ENCODE measurements around the gene CCDC6.
A peak's percentile ranks its signal among the peaks of the same experiment; 100 is the strongest.
"Not testable (repeated sequence)": the region's sequence is repeated elsewhere in the genome, so short reads cannot be mapped to it uniquely, and the experiment has no call there.

The CCDC6 gene

DNA sequence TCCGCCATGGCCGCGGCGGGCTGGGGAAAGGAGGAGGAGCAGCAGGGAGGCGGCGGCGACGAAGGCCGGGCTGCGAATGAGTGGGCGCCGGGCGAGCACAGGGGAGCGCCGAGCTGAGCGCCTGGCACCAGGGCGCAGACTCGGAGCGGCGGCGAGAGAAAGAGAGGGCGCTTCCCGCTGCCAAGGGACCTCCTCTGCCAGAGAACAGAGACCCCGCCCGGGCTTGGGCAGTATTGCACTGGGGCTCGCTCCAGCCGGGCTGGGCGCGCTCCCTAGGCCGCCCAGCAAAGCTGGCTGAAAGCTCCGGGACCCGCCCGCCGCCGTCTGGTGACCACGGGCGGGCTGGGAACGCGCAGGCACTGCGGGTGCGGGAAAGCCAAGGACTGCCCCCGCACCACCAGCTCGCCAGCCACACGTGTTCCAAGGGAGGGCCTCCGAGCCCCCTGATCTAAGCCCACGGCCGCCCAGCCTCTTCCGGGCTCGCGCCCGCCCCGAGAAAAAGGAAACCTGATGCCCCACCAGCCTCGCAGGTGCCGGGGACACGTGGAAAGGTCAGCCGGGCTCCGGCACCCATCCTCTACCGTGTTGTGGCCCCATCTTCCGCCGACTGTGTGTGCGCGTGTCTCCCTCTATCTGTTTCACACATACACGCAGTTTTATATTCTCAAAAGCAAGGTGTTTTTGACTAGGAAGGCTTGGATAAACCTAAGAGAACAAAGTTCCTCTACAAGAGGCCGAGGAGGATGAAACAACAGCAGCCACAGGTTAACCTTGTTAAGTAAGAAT, at the start of gene CCDC6:
Gene CCDC6, minus strand, starts transcription at position 140 of the 786 bp plus-strand sequence. Its CDS starts 132 bp downstream, at position 8.
- peak; percentile 90 for DNase-seq

DNA sequence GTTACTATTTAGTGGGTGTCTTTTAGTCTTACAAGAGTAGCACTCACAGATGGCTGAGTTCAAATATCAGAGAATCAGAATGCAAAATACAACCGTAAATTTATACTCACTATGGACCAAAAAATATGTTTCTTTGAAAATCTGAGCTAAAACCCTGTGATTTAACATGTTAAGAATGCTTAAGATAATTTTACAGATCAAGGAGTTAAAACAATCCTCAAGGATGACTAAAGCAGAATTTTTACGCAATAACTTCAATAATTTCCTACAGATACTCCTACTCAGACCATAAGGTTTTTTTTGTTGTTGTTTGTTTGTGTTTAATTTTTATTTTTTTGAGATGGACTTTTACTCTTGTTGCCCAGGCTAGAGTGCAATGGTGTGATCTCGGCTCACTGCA, 47.9 kb upstream of the CCDC6 start:
- DNase-seq, result no peak

DNA sequence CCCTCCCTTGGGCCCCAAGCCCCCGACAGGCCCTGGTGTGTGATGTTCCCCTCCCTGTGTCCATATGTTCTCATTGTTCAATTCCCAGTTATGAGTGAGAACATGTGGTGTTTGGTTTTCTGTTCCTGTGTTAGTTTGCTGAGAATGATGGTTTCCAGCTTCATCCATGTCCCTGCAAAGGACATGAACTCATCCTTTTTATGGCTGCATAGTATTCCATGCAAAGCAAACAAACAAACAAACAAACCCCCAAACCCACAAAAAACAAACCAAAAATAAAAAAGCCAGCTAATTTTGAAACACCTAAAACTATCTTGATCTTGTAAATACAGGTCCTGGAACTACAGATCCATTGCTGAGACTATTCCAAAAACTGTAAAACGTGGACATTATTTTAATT, 47.4 kb upstream of the CCDC6 start:
- not testable (repeated sequence) for DNase-seq

DNA sequence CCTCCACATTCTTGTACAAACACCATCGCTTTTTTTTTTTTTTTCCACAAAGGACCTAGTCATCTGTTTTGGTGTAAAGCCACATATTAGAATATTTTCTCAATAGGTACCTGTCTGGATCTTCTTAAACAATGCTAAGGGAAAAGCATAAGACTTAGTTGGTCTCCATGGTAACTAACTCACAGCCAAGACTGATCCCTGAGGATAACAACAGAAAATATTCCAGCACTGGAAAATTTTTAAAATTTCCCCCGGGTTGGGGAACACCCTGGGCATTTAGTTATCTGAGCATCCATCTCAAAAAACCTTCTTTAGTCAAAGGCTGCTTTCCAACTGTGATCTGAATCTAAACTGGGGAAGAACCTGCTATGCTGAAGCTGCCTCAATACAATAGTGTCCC, 43.7 kb upstream of the CCDC6 start:
- no peak for DNase-seq

DNA sequence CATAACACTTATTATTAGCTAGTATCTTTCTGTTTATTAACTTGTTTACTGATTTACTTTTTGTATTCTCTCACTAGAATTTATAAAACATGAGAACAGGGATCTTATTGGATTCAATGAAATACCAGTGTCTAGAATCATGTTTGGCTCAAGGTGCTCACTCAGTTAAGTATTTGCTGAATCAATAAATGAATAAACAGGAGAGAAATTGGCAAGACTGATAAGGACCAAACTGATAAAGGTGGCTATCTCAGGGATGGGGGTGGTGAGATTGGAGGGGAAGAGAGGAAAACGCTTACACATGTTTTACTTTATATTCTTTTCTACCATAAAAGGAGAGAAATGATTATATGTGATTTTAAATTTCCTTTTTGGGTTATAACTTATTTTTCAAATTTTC, 43.3 kb upstream of the CCDC6 start:
- no peak for DNase-seq

DNA sequence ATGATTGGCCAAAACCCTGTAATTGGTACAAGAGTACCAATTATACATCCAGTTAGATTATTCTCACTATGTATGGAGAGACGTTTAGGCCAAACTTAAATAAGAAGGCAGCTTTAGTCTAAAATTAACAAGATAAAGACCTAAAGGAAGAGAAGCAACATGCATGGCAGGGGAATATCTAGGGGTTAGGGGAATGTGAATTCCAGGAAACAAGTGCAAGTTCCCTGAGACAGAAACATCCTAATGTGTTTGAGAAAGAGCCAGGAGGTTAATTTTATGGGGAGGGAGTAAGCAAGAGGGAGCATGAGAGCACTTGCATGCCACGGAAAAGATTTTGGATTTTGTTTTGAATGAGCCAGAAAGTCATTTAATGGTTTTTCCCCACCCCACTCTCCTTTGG, 39.6 kb upstream of the CCDC6 start:
- no peak for DNase-seq

DNA sequence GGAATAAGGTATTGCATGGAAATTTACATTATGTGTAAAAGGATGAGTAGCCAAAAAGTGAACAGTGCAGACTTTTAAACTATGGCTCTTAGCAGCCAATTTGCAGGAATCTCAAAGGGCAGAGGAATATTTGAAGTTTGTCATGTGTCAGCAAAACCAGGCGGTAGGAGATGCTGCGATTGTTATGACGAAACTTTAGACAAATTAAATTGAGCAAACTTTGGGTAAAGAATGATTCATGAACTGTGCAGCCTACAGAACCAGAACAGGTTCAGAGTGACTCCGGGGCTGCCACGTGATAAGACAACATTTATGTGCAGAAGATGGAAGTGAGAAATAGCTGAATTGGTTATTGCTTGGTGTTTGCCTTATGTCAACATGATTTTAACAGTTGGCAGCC, 39.2 kb upstream of the CCDC6 start:
- no peak for DNase-seq

DNA sequence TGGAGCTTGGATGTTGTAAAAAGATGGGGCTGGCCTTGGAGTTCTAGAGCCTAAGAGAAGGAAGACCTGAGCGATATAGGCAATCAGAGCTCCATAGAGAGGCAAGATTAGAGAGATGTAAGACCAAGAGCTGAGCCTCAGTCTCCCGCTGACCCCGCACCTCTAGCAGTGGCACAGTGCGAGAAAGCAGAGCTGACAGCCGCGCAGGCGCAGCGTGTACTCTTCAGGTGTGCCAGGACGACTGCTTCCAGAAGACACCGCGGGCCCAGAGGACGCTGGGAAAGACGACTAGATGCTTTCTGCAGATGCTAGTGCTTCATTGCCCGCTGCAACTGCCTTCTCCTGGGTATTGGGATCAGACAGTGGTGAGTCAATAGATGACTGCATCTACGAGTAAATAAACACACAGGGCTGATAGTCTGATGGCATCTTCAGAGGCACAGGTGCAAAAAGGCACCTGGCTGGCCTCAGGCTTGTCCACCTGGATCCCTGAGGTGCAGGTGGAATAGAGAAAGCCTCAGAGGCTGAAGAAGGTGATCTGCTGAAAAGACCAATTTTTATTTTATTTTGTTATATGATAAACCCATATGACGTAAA, 38.1 kb upstream of the CCDC6 start:
- DNase-seq, result no peak

DNA sequence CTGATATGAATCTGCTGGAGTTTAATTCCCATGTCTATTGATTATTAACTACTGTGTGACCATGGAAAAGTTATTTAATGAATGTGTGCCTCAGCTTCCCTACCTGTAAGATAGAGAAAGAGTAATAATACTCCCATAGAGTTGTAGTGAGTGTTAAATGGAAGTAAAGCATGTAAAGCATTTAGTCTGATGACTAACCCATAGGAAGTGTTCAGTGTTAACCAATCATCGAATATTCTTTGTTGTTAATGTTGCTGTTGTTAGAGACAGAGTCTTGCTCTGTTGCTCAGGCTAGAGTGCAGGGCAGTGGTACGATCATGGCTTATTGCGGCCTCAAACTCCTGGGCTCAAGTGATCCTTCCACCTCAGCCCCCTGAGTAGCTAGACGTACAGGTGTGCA, 36.2 kb upstream of the CCDC6 start:
- no peak for DNase-seq

DNA sequence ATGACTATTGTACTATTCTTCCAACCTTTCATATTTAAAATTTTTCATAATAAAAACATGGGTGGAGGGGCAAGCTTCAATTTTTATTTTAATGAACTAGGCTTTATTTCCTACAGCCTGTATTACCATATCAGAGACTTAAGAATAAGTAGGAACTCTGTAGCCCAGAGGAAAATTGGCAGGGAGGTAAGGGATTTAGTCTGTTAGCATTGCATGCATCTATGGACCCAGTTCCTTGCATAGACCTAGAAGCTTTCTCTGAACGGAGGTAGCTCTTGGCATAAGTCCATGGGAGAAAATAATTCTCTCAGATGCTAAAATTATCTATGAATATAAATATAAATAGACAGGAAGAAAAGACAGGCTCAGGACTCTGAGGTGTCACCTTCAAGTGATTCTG, 31.4 kb upstream of the CCDC6 start:
- no peak for DNase-seq

DNA sequence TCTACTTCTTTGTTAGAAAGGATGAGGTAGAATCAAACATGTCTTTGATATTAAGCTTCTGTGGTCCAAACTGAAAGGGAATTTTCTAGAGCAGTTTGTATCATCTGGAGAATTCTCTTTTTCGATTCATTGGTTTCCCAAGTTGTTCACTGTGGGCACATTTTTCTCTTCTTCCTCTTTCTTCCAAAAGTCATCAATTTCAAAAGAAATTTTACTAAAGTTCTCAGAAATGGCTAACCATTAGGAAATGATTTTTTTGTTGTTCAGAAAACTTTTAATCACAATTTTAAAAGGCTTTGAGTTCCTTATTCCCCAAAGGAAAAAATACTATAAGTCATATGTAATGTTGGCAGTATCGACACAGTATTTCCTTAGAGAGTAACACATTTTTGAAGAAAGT, 28.3 kb upstream of the CCDC6 start:
- no peak for DNase-seq

DNA sequence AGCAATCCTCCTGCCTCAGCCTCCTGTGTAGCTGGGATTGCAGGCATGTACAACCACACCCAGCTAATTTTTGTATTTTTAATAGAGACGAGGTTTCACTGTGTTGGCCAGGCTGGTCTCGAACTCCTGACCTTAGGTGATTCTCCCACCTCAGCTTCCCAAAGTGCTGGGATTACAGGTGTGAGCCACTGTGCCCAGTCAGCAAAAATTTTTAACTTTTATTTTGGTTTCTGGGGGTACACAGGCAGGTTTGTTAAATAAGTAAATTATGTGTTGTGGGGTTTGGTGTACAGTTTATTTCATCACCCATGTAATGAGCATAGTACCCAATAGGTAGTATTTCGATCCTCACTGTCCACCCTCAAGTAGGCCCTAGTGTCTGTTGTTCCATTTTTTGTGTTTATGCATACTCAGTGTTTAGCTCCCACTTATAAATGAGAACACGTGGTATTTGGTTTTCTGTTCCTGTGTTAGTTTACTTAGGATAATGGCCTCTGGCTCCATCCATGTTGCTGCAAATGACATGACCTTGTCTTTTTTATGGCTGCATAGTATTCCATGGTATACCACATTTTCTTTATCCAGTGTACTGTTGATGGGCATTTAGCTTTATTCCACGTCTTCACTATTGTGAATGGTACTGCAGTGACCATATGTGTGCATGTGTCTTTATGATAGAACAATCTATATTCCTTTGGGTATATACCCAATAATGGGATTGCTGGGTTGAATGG, 24.6 kb upstream of the CCDC6 start:
- not testable (repeated sequence) for DNase-seq

DNA sequence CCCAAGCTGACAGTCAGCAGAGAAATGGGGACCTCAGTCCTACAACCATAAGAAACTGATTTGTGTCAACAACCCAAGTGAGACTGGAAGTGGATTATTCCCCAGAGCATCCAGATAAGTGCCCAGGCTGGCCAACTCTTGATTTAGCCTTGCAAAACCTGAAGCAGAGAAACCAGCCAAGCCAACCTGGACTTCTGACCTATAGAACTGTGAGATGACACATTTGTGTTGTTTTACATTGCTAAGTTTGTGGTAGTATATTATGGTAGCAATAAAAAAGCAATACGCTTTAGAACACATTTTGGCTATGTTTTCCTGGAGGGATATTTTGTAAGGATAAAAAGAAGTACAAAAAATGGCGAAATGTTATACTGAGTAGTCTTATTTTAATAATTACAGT, 19.7 kb upstream of the CCDC6 start:
- DNase-seq, result no peak

DNA sequence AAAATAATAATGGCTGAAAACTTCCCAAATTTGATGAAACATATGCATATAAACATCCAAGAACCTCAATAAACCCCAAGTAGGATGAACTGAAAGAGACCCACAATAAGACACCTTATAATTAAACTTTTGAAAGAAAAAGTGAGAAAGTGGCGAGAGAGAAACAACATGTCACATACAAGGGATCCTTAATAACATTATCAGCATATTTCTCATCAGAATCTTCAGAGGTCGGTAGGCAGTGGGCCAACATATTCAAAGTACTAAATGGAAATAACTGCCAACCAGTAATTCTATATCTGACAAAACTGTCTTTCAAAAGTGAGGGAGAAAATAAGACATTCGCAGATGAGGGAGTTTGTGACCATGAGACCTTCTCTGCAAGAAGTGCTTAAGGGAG, 16.6 kb upstream of the CCDC6 start:
- DNase-seq, result no peak

DNA sequence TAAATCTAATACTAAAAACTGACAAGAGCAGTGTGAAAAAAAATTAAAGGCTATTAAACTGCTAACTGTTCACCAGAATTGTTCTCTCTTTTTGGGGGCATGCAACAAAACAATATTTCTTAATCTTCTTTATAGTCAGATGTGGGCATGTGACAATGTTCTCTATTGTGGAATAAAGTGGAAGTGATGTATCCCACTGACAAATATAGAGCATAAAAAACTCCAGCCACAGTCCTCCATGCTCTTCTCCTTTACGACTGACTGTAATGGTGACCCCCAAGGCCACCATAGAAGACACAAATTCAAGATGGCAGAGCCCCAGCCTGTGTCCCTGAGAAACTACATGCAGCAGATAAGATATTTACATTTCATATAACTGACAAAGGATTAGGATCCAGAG, 11.6 kb upstream of the CCDC6 start:
- DNase-seq, result no peak

DNA sequence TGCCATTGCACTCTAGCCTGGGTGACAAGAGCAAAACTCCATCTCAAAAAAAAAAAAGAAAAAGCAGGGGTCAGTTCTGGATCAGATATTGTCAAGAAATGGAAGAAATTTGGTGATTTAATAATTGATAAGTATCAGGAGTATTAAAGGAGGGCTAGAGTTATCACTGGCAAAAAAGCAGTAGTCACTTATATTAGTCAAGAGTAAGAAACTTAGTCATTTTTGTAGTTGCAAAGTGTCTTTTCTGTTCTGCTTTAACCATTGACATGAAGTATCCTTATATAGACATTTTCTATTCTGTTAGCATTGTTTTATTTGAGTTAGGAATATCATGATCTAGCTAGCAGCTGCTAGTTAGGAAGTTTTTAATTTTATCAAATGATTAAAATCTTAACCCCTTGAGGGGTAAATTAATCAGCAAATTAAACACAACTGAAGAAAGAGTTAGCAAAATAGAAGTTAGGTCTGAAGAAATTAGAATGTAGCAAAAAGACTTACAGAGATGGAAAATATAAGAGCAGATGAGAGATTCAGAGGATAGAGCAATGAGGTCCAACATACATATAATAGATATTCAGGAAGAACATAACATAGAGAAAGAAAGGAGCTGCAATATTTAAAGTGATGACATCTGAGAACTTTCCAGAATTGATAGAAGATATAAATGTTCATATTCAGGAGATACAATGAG, 7.3 kb upstream of the CCDC6 start:
- no peak for DNase-seq

DNA sequence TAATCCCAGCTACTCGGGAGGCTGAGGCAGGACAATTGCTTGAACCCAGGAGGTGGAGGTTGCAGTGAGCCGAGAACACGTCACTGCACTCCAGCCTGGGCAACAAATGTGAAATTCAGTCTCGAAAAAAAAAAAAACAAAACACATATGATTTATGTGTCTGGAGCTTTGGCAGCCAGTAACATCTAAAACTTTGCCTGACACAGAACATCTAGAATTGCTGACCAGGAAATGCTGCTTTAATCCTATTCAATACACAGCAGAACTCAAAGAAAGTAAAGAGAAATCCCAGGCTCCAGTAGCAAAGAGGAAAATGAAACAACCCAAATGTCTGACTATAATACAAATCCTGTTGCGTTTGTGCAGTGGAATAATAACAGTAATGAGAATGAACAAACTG, 4.5 kb upstream of the CCDC6 start:
- DNase-seq, result no peak

DNA sequence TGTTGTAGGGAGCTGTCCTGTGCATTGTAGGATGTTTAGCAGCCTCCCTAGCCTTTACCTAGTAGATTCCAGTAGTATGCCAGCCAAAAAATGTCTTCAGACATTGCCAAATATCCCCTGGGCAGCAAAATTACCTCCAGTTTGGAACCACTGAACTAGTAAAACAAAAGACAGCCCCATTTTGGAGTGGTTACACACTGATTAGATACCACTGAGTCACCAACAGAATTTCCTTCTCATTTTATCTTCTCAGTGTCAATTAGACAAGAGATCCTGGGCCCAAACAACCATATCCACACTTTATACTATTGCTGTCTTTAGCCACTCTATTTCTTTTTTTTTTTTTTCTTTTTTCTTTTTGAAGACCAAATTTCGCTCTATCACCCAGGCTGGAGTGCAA, 3.5 kb upstream of the CCDC6 start:
- no peak for DNase-seq

DNA sequence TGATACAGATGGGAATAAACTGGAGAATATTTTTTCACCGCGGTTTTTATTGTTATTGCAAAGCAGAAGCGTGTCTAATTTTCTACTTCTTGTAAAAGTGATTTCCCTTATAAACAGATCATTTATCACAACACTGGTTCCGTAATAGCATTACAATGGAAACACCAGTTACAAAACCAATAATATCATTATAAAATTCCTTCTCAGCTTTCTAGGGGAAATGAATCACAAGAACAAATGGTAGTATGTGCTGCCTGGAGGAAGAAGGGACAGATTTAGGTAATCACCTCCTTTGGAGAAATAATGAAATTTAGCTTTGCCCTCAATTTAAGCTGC, 2.4 kb upstream of the CCDC6 start:
- DNase-seq, result no peak

DNA sequence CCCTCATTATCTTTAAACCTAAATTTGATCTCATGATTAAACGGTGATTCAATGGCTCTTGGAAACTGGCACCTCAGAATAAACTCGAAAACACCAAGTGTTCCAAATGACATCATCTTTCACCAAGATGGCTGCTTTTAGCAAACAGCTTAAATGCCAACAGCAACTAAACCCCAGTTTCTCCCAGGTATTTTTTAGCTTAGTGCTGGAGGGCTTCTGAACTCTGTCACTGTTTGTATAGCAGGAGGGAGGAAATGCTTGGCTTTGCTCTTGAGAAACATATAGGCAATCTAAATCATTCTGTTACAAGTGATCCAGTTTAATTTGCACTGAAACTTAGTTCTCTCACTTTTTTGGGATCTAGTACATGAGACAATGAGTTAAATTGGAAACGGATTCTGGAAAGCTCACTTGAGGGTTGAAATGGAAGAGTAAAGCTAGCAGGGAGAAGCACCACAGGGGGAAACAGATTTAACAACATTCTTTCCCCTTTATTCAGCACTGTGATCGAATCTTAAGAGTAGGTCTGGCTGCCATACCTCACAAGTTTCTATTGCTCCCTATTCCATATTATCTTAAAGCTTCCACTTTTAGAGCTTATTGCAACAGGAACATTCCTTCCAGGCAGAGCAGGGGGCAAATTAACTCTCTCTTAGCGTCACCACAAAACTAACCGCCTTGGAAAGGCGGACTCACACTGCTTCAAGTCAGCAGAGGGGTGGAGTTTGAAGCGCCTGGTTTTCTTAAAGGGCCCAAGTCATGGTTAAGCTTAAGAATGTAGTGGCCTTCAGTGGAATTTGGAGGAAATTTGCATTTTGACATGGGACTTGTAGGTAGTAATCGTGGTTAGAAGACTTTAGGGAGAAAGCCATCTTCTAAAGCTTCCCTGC, 1.8 kb upstream of the CCDC6 start:
- peak; percentile 35 for DNase-seq

DNA sequence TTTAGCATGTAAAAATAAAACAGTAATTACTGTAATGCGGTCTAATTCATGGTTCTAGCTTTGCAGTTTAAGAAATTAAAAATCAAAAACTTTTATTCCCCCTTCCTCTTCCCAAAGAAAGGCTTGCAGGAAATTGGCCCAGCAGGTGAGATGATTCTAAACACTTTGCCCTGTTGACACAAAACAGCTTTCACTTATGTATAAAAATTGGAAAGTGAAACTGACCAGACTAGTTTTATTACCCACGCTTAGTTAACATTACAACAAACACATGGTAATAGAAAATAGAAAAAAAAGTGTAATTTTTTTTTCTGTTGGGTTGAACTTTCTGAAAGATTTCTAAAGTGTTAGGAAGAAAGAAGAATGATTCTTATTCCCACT, 1.2 kb upstream of the CCDC6 start:
- no peak for DNase-seq

DNA sequence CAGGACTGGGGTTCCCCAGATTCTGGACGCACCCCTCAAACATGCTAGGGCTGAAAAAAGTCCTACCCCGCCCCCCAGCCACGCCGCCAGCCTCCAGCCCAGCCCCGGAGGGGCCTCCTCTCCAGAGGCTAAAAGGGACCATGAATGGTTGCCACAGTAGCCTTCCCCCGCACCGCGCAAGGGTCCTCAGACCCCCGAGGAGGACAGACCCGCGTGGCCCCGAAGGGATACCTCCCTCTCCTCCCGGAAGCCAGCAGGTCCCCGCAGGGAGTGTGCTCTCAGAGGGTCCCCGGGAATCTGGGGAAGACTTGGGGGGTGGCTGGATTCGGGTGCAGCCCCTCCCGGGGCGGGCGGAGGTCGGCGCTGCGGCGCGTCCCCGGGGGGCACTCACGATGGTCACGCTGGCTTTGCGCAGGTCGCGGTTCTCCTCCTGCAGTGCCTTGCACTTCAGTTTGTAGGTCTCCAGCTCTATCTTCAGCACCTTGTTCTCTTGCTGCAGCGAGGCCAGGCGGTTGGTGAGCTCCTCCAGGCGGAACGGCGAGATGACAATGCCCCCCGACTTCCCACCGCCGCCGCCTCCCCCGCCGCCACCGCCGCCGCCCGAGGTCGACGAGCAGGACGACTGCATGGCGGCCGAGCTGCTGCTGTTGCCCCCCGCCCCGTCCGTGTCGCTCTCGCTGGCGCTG, 482 bp downstream of the CCDC6 start:
- DNase-seq, result no peak
